ENCODE measurements around the gene MED28. TPM values are rescaled to one million over a fixed set of nuclear protein-coding genes. Genes with fewer than 3 reads are reported as not detected.
"Not testable (repeated sequence)": the region's sequence is repeated elsewhere in the genome, so short reads cannot be mapped to it uniquely, and the experiment has no call there.

MED28 gene
- total RNA-seq, 8 experiments from 2014 or later, result 21.6 to 58.0 (median 29.2) TPM

DNA sequence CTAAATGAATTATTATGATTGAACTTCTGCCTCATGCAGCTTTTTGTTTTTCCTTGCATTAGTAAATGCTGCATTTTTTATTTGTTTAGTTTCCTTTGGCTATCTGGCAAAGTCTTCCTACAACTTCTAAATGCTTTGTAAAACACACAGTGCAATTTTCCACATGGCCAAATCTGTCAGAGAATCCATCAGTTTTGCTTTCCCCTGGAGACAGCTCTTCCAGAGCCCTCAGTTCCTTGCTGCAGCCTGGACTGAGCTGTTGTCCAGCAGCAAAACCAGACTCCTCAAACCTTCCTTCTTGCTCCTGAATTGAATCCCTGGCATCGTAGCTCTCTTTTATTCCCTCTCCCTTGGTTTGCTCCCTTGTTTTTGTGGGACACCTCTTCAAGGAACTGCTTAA lies 42.6 kb downstream of the MED28 start:
- in situ Hi-C loops (cut with MboI; ENCODE audit: low pct_unique_long_range_greater_than_20kb in 2 of 9, low sequenced_read_pairs in 9 of 9, unreplicated experiment in 9 of 9), result no loop called here

DNA sequence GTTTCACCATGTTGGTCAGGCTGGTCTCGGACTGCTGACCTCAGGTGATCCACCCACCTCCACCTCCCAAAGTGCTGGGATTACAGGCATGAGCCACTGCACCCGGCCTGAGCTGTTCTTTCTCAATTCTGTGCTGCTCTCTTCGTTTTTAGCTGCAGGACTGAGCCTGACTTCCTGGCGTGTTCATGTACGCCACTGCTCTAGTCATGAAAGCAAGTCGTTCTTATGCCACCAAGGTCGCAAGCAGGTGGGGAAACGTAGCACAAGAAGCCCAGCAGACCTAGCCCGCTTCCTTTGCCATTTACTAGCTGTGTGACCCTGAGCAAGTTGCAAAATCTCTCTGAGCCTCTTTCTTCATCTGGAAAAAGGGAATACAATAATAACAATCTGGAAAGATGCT lies 43.4 kb downstream of the MED28 start:
- WGBS, 10 experiments, result 43 to 100% (median 82%) methylated on average over 2 to 7 of the region's 9 CpGs; no CpG with 5 or more reads in 4 of the 10 experiments

More for the DNA sequence above, 42.6 kb downstream of the MED28 start:
- H3K27ac ChIP-seq, result no peak overlapping the region
- WGBS, 10 experiments, result 25 to 100% (median 81%) methylated on average over 1 of the region's 1 CpG; no CpG with 5 or more reads in 4 of the 10 experiments
- peak in 2 of 8 experiments; percentile 43 to 58 for ATAC-seq (replicated peaks in 6 of 8)
- H3K4me3 ChIP-seq, result no peak overlapping the region
- H3K4me1 ChIP-seq (replicated peaks in 1 of 2), result no peaks in the 10 kb centered on the region

GRCh38 chr4:17659196-17659595 lies 44.8 kb downstream of the MED28 start:
- 72 to 100% (median 100%) methylated on average over 1 to 5 of the region's 8 CpGs for WGBS, 10 experiments
- H3K4me1 ChIP-seq (replicated peaks in 1 of 2); ATAC-seq (replicated peaks in 6 of 8); in situ Hi-C loops (cut with MboI; ENCODE audit: low pct_unique_long_range_greater_than_20kb in 2 of 9, low sequenced_read_pairs in 9 of 9, unreplicated experiment in 9 of 9); H3K4me3 ChIP-seq; H3K27ac ChIP-seq: not testable (repeated sequence)

More for the DNA sequence above, 43.4 kb downstream of the MED28 start:
- Histone ChIP-seq H3K4me3 (no peak overlapping the region), H3K27ac (no peak overlapping the region), H3K4me1 (replicated peaks in 1 of 2) (no peaks in the 10 kb centered on the region)
- ATAC-seq (replicated peaks in 6 of 8), result no peak
- in situ Hi-C loops (cut with MboI; ENCODE audit: low pct_unique_long_range_greater_than_20kb in 2 of 9, low sequenced_read_pairs in 9 of 9, unreplicated experiment in 9 of 9), result no loop called here

DNA sequence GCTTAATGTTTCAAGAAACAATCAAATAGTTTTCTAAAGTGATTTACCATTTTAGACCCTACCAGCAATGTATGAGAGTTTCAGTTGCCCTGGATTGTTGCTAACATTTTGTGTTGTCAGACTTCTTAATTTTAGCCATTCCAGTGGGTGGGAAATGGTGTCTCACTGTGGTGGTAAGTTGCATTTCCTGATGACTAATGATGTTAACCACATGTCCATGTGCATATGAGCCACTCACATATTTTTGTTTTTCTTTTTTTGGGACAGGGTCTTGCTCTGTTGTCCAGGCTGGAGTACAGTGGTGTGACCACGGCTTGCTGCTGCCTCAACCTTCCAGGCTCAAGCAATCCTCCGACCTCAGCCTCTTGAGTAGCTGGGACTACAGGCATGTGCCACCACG lies 48.3 kb downstream of the MED28 start:
- 70 to 100% (median 95%) methylated on average over 1 to 3 of the region's 3 CpGs; no CpG with 5 or more reads in 4 of the 10 experiments for WGBS, 10 experiments
- no peak overlapping the region for H3K4me3 ChIP-seq
- peak in 2 of 8 experiments; percentile 40 to 44 for ATAC-seq (replicated peaks in 6 of 8)
- in situ Hi-C loops (cut with MboI; ENCODE audit: low pct_unique_long_range_greater_than_20kb in 2 of 9, low sequenced_read_pairs in 9 of 9, unreplicated experiment in 9 of 9), result no loop called here
- no peak overlapping the region for H3K27ac ChIP-seq
- no peaks in the 10 kb centered on the region for H3K4me1 ChIP-seq (replicated peaks in 1 of 2)

DNA sequence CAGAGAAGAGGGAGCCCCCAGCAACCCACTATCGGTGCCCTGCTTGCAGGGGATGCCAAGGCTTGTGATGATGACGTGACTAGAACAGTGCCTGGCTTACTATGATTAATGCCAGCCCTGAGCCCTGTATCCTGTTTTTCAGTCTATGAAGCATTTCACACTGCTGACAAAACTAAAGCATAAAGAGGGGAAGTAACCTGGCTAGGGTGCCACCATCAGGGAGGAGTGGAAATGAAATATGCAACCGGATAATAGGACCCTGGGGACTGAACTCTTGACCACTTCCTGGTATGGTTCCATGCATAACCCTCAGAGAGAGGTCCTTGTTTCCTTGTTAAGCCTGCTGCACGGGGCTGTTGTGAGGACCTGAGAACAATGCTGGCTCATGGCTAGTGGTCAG lies 50.3 kb downstream of the MED28 start:
- H3K27ac ChIP-seq, result no peak overlapping the region
- no peaks in the 10 kb centered on the region for H3K4me1 ChIP-seq (replicated peaks in 1 of 2)
- 28 to 86% (median 48%) methylated on average over 2 to 4 of the region's 4 CpGs; no CpG with 5 or more reads in 4 of the 10 experiments for WGBS, 10 experiments
- peak in 1 of 8 experiments; percentile 54 for ATAC-seq (replicated peaks in 6 of 8)
- H3K4me3 ChIP-seq, result no peak overlapping the region
- in situ Hi-C loops (cut with MboI; ENCODE audit: low pct_unique_long_range_greater_than_20kb in 2 of 9, low sequenced_read_pairs in 9 of 9, unreplicated experiment in 9 of 9), result no loop called here

GRCh38 chr4:17665346-17665745 lies 50.9 kb downstream of the MED28 start:
- H3K4me3 ChIP-seq, result no peak overlapping the region
- 17 to 100% (median 51%) methylated on average over 1 of the region's 1 CpG; no CpG with 5 or more reads in 2 of the 10 experiments for WGBS, 10 experiments
- in situ Hi-C loops (cut with MboI; ENCODE audit: low pct_unique_long_range_greater_than_20kb in 2 of 9, low sequenced_read_pairs in 9 of 9, unreplicated experiment in 9 of 9), result no loop called here
- no peak for ATAC-seq (replicated peaks in 6 of 8)
- H3K4me1 ChIP-seq (replicated peaks in 1 of 2), result no peaks in the 10 kb centered on the region
- H3K27ac ChIP-seq, result no peak overlapping the region

DNA sequence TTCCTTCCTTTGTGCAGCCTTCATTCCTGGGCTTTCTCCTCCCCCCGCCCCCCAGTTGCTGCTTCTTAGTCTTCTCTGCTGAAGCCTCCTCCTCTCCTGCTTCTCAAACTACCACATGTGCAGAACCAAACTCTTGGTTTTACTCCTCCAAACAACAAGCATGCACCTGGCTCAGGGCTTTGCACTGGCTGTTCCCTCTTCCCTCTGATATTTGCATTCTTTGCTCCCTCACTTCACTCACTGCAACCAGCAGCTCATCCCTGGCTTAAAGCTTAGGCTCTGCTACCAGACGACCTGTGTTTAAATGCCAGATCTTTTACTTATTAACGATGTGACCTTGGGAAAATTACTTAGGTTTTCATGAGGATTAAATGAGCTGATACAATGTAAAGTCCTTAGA lies 51.4 kb downstream of the MED28 start:
- Histone ChIP-seq H3K4me3 (no peak overlapping the region), H3K4me1 (replicated peaks in 1 of 2) (no peaks in the 10 kb centered on the region), H3K27ac (no peak overlapping the region)
- in situ Hi-C loops (cut with MboI; ENCODE audit: low pct_unique_long_range_greater_than_20kb in 2 of 9, low sequenced_read_pairs in 9 of 9, unreplicated experiment in 9 of 9), result no loop called here
- 0 to 68% (median 50%) methylated on average over 1 to 3 of the region's 3 CpGs; no CpG with 5 or more reads in 1 of the 10 experiments for WGBS, 10 experiments
- ATAC-seq (replicated peaks in 6 of 8), result no peak

GRCh38 chr4:17667253-17667652 lies 52.8 kb downstream of the MED28 start:
- 53 to 96% (median 73%) methylated on average over 2 to 3 of the region's 3 CpGs; no CpG with 5 or more reads in 2 of the 10 experiments for WGBS, 10 experiments
- H3K4me1 ChIP-seq (replicated peaks in 1 of 2), result no peaks in the 10 kb centered on the region
- no peak for ATAC-seq (replicated peaks in 6 of 8)
- H3K27ac ChIP-seq, result no peak overlapping the region
- no peak overlapping the region for H3K4me3 ChIP-seq
- in situ Hi-C loops (cut with MboI; ENCODE audit: low pct_unique_long_range_greater_than_20kb in 2 of 9, low sequenced_read_pairs in 9 of 9, unreplicated experiment in 9 of 9), result no loop called here

DNA sequence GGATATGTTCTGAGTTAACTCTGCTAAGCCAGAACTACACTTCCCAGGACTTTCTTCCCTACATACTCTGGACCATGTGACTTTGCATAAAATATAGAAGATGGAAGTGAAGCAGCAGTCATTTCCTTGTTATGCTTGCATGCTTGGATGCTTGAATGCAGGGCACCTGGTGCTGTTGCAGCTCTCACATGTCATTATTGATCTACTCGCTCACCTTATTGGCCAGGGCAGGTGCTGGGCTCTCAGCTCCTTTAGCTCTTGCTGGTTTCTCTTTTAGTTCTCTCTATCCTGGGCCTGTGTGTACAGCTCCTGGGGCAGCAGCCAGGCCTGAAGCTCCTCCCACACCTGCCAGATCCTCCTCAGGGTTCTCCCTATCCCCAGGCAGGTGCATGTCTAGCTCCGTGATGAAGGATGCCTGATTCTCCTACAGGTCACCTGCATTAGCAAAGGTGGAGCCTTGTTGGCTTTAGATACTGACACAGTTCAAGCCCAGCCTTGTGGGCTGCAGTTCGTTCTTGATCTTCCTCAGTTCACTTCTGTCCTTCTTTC lies 53.3 kb downstream of the MED28 start:
- in situ Hi-C loops (cut with MboI; ENCODE audit: low pct_unique_long_range_greater_than_20kb in 2 of 9, low sequenced_read_pairs in 9 of 9, unreplicated experiment in 9 of 9), result no loop called here
- peak in 1 of 8 experiments; percentile 15 for ATAC-seq (replicated peaks in 6 of 8)
- Histone ChIP-seq H3K4me3 (no peak overlapping the region), H3K27ac (no peak overlapping the region), H3K4me1 (replicated peaks in 1 of 2) (no peaks in the 10 kb centered on the region)
- WGBS, 10 experiments, result 40 to 100% (median 88%) methylated on average over 1 to 3 of the region's 3 CpGs; no CpG with 5 or more reads in 5 of the 10 experiments

- H3K27ac ChIP-seq, result no peak overlapping the region
- no peaks in the 10 kb centered on the region for H3K4me1 ChIP-seq (replicated peaks in 1 of 2)
- no peak for ATAC-seq (replicated peaks in 6 of 8)
- H3K4me3 ChIP-seq, result no peak overlapping the region
- in situ Hi-C loops (cut with MboI; ENCODE audit: low pct_unique_long_range_greater_than_20kb in 2 of 9, low sequenced_read_pairs in 9 of 9, unreplicated experiment in 9 of 9), result no loop called here
Observed at GRCh38 chr4:17670423-17670822, 56.0 kb downstream of the MED28 start.

GRCh38 chr4:17680559-17681280 lies 66.3 kb downstream of the MED28 start:
- ATAC-seq (replicated peaks in 6 of 8), result peak in 3 of 8 experiments; percentile 66 to 70 (median 69)
- no peaks in the 10 kb centered on the region for H3K4me1 ChIP-seq (replicated peaks in 1 of 2)
- no peak overlapping the region for H3K4me3 ChIP-seq
- no peak overlapping the region for H3K27ac ChIP-seq
- 0 to 80% (median 56%) methylated on average over 2 to 5 of the region's 5 CpGs for WGBS, 10 experiments
- in situ Hi-C loops (cut with MboI; ENCODE audit: low pct_unique_long_range_greater_than_20kb in 2 of 9, low sequenced_read_pairs in 9 of 9, unreplicated experiment in 9 of 9), result no loop called here

GRCh38 chr4:17681281-17682221 lies 67.1 kb downstream of the MED28 start:
- 13 to 85% (median 68%) methylated on average over 2 to 5 of the region's 7 CpGs; no CpG with 5 or more reads in 1 of the 10 experiments for WGBS, 10 experiments
- no peaks in the 10 kb centered on the region for H3K4me1 ChIP-seq (replicated peaks in 1 of 2)

GRCh38 chr4:17682222-17682566 lies 67.8 kb downstream of the MED28 start:
- Histone ChIP-seq H3K4me1 (replicated peaks in 1 of 2) (no peaks in the 10 kb centered on the region), H3K27ac (no peak overlapping the region), H3K4me3 (no peak overlapping the region)
- no peak for ATAC-seq (replicated peaks in 6 of 8)
- in situ Hi-C loops (cut with MboI; ENCODE audit: low pct_unique_long_range_greater_than_20kb in 2 of 9, low sequenced_read_pairs in 9 of 9, unreplicated experiment in 9 of 9), result no loop called here
- WGBS, 10 experiments, result 17 to 80% (median 50%) methylated on average over 1 to 2 of the region's 2 CpGs; no CpG with 5 or more reads in 3 of the 10 experiments

More at GRCh38 chr4:17681281-17682221, 67.1 kb downstream of the MED28 start:
- peak in 3 of 8 experiments; percentile 50 to 71 (median 56) for ATAC-seq (replicated peaks in 6 of 8)
- no peak overlapping the region for H3K27ac ChIP-seq
- in situ Hi-C loops (cut with MboI; ENCODE audit: low pct_unique_long_range_greater_than_20kb in 2 of 9, low sequenced_read_pairs in 9 of 9, unreplicated experiment in 9 of 9), result no loop called here
- H3K4me3 ChIP-seq, result no peak overlapping the region

Data from motor neuron (in vitro differentiated cells).